Measurements from ENCODE around the gene CDHR5.

- TF ChIP-seq, protein P1, sequence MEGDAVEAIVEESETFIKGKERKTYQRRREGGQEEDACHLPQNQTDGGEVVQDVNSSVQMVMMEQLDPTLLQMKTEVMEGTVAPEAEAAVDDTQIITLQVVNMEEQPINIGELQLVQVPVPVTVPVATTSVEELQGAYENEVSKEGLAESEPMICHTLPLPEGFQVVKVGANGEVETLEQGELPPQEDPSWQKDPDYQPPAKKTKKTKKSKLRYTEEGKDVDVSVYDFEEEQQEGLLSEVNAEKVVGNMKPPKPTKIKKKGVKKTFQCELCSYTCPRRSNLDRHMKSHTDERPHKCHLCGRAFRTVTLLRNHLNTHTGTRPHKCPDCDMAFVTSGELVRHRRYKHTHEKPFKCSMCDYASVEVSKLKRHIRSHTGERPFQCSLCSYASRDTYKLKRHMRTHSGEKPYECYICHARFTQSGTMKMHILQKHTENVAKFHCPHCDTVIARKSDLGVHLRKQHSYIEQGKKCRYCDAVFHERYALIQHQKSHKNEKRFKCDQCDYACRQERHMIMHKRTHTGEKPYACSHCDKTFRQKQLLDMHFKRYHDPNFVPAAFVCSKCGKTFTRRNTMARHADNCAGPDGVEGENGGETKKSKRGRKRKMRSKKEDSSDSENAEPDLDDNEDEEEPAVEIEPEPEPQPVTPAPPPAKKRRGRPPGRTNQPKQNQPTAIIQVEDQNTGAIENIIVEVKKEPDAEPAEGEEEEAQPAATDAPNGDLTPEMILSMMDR (IDR thresholded peaks at IDR 0.05) = no peak
- no peak for TF ChIP-seq POLR2AphosphoS5 (IDR thresholded peaks at IDR 0.05)
Observed at GRCh38 chr11:617199-617911, 7.4 kb downstream of the CDHR5 start.

Measured in breast epithelium (tissue), 3 donors.